ENCODE data around the gene TMEM74B.
"Not testable (repeated sequence)": the region's sequence is repeated elsewhere in the genome, so short reads cannot be mapped to it uniquely, and the experiment has no call there.

The TMEM74B gene

GRCh38 chr20:1184638-1185315 is at the start of gene TMEM74B:
Gene TMEM74B, minus strand, starts transcription at chr20:1184981. Its CDS starts 1,180 bp downstream, at chr20:1183801.
- DNase-seq: no peak

GRCh38 chr20:1232286-1233111 is 47.7 kb upstream of the TMEM74B start:
- no peak for DNase-seq

DNA sequence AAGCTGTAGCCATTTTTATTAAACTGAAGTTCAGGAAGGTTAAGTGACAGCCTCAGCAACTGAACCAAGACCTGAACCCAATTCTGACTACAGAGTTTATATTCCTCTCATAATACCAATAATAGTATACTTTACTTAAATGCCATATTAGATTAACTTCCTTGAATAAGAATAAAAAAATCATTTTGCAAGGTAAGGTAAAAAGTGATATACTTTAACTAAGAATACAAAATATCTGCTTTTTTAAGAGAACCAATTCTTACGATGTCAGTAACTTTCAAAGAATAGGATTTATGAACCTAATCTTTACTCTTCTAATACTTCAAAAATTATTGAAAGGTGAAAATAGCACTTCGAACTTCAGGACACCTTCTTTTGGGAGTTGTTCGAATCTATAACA is 44.8 kb upstream of the TMEM74B start:
- no peak for DNase-seq

DNA sequence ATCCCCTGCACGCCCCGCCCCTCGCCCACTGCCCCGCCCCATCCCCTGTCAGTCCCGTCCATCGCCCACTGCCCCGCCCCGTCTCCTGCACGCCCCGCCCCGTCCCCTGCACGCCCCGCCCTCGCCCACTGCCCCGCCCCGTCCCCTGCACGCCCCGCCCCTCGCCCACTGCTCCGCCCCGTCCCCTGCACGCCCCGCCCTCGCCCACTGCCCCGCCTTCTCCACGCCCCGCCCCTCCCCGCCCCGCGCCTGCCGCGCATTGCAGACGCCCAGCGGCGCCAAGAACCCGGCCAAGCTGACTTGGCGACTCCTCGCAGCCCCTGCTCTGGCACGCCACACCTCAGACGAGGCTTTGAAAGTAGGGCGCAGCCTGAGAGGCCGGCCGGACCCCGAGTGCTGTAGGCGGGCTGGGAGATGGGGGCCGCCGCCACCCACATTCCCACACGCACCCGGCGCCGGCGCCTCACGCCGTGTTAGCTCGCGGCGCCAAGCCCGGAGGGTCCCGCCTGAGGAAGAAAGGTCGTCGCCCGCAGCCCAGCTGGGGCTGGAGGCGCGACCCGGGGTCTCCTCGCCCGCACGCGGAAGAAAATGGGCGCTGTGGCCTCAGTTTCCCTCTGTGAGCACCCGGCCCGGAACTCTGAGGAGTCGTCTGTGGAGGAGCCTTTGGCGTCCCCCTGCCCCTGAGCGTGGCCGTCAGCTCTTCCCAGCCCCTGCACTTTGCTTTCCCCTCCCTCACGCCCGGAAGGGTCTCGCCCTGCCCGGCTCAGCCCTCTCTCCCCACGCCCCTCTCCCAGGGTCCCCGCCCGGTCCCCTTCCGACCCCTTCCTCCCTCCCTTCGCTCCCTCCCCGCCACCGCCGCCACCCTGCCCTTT is 41.2 kb upstream of the TMEM74B start, which contains the start of gene RAD21L1:
Gene RAD21L1, plus strand, starts transcription at position 262 of the 872 bp plus-strand sequence. CDS start 2,410 bp downstream, outside the sequence.
- peak; percentile 88 for DNase-seq

DNA sequence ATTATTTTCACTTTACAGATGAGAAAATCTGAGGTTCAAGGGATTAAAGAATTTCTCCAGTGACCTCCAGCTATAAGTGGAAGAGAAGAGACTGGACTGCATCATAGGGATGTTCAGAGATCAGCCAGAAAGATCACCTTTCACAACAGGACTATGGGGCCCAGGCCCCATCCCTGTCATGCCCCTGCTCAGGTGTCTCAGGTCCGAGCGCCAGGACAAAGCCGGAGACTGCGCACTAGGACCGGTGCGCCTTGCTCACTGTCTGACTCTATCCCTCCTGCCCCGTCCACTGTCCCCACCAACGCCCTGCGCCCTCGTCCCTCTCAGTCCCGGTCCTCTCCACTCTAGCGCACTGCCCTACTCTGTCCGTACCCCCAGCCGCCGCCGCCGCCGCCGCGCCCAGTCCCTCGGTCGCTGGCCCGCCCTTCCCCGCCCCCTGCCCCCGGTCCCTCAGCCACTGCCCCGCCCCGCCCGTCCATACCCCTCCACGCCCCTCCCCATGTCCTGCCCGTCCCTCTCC is 40.5 kb upstream of the TMEM74B start:
- no peak for DNase-seq

DNA sequence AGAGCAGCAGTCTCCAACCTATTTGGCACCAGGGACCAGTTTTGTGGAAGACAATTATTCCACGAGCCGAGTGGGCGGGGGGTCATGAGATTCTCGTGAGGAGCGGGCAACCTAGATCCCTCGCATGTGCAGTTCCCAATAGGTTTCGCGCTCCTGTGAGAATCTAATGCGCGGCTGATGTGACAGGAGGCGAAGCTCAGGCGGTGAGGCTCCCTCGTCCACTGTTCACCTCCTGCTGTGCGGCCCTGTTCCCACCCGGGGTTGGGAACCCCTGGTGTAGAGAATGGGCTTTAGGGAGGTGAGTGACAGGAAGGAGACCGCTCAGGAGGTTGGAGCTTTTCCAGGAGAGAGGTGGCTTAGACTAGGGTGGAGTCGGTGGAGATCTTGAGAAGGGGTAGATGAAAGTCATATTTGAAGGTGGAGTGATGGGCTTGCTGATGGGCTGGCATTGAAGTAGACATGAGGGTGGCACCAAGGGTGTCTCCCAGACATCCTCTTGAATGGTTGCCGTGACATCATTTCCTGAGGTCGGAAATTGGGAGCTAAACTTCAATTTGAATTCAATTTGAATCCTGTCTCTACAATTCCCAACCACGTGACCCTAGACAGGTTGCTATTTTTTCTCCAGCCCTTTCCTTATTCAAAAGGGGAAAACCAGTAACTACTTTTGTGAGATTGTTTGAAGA is 39.6 kb upstream of the TMEM74B start:
- no peak for DNase-seq

GRCh38 chr20:1222750-1223149 is 38.0 kb upstream of the TMEM74B start:
- not testable (repeated sequence) for DNase-seq

- DNase-seq: not testable (repeated sequence)
These were observed 32.0 kb upstream of the TMEM74B start for GRCh38 chr20:1216527-1217427.

DNA sequence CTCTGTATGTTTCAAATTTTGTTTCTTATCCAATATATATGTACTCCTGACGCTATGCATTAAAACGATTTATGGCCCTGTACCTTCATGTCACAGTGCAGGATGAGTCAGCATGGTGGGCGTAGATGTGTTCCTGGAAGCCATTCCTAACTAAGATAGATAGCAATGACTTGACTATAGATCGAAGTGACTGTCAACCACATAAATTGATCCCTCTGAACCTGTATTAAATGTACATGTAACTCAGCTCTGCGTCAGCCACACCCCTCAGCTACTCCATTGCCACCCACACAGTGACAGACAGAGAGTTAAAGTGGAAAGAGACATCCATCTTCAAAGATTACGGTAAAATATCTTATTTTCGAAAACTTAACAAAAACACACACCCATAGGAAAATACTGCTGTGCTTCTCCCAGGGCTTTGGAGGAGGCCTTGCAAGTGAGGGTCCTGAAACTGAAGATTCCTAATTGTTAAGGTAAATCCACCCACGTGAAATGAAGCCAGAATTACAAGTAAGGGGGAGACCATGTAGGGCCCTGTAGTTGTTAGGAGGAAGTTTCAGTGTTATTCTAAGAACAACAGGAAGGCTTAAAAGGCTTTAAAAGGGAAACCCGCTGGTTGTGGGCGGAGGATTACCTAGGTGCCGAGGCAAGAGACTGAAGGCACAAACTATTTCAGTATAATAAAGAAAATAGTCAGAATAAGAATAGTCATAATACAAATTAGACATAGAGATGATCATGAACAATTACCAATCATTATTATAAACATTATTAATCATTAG is 30.8 kb upstream of the TMEM74B start:
- DNase-seq: no peak

DNA sequence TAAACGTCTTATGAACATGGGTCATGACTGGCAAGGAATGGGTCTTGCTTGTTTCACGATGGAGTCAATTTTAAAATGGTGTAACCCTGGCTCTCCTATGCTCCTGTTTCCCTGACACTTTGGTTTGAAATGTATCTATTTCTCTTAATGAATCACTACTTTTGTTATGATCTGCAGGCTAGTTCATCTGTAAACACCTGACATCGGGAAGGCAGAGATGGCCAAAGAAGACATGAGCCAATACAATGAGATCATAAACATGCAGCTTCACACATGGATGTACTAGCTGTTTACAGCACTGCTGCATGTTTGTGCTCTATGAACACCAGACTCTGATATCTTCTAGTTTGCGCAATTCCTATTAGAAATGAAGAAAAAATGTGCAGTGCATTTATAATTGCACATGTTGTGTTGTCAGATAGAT is 30.1 kb upstream of the TMEM74B start:
- no peak for DNase-seq

GRCh38 chr20:1212607-1213396 is 28.0 kb upstream of the TMEM74B start:
- DNase-seq: peak; percentile 81

GRCh38 chr20:1212023-1212422 is 27.2 kb upstream of the TMEM74B start:
- DNase-seq: no peak

- no peak for DNase-seq
These were observed 25.7 kb upstream of the TMEM74B start for GRCh38 chr20:1210501-1210900.

DNA sequence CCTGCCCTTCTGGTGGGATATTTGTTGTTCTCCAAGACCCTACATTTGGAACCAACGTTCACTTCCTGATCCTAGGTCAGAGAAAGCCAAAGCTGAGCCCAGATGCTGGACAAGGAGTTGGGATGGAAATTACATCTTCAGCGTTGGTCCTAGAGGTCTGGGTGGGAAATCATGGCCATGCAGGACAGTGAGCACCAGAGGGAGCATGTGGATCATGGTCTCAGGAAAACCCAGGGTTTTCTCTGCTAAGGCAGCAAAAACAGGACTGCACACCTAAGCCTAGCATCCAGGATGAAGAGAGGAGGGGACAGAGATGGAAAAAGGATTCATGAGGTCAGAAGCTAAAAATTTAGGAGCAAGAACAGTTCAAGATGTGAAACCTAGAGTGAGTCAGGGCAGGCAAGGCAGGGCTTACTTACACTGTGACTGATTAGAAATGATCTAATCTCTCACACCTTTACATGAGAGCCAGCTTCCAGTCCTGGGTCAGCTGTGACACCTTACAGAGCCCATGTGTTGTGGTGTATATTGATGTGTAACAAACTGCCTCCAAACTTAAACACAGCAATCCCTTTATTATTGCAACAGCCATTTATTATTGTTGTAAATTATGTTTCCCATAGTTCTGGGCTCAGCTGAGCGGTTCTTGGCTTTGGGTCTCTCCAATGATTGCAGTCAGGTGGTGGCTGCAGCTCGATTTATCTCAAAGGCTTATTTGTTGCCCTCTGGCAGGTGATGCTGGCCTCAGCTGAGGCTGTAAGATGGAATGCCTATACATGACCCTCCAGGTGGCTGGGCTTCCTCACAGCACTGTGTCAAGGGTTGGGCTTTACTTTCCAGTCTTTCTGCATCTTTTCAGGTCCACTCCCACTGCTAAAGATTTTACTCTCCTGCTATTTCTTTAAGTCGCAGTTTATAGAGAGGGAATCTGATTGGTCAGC is 24.9 kb upstream of the TMEM74B start:
- no peak for DNase-seq

DNA sequence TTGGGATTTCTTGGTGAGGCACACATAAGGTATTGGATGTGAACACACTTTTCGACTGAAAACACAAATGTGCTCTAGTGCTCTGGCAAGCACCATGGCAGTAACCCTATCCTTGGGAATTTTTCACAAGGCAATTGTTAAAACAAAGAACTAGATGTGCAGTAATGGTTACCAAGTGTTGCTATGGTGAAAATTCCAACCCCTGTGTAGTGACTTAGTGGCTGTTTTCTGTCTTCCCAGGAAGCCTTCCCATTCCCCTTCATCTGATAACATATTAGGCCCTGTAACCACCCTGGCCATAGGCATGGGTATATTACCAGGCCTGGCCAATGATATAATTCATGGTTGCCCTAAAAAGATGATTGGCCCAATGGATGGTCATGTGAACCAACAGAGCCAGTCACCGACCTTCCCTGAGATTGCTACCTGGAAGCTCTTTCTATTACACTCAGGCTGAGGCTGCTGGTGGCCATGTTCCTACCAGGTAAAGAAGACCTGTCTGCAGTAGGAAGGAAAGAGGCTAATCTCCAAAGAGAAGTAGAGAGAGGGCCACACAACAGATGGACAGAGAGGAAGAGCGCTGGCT is 22.6 kb upstream of the TMEM74B start:
- no peak for DNase-seq

DNA sequence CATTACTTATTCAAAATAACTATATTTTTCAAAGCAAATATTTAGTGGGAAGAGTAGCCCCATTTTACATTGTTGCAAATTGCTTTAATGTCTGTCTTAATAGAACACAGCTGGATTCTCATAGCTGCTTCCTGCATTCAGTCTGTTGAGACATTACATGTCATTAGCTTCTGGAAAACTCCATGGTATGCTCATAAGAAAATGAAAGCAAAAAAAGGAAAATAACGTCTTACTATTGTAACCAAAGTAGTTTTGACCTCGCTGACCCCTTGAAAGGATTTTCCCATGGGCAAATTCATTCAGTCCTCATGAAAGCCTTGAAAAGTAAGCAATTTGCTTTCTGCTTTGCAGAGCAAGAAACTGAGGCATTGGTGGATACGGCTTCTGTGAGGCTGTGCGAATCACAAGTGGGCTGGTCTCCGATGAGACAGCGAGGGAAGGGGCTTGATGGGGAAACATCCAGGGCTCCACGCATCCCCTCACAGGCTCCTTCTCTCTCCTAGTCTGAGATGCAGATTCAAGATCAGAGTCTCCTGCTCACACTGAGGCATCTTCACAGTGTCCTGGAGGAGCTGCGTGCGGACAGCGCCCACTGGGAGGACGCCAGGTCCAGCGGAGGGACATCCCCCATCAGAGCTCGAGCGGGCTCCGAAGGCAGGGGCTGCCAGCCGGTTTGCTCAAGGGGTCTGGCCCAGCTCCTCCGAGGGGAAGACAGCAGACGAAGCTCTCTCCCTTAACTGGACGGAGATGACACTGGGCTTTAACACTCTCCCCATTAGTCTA is 21.8 kb upstream of the TMEM74B start:
- DNase-seq: no peak

GRCh38 chr20:1205802-1206201 is 21.0 kb upstream of the TMEM74B start:
- no peak for DNase-seq
